Left cardiac atrium (tissue), 4 donors: ENCODE data around the gene C10orf90. TPM values are rescaled to one million over a fixed set of nuclear protein-coding genes. Genes with fewer than 3 reads are reported as not detected.

ENCODE experiments used
- ATAC-seq, 2 donors: fragments of 200-7000 bp; cut with Tn5 transposase; one replicate each; pipeline ENCODE4 v1.9.1; 2020; ENCODE audit warnings: mild to moderate bottlenecking in 2 of 2, moderate library complexity in 2 of 2
- DNase-seq: peaks from one replicate; pipeline ENCODE4 v3.0.0-alpha.2; 2020
- intact Hi-C, 2 donors: fragments of 100-400 bp; cut with DNase I; formaldehyde crosslinking; loops; one replicate each; pipeline versions ENCODE4 v1.14.1 to v1.15.1; 2022 to 2023
- total RNA-seq, 2 donors: library from RNA; stranded (reverse); fragmentation: NEBNext Ultra II Directional; extraction: Animal tissue kit (Norgen Biotek cat#: 25700); gene quantifications; one replicate each; pipeline ENCODE4 v1.2.1, GENCODE V29; 2021
- donor health status: DM: no; HTN: yes; CAD: no.
- donor health status: DM: no; HTN: yes; CAD: no; lungs with severe emphysema.
- donor health status: DM: yes; HTN: yes; CAD: no.
- donor health status: Dilated cardiomyopathy.

The C10orf90 gene
- total RNA-seq, 2 donors from 2014 or later, result 0.15 to 0.31 TPM

GRCh38 chr10:126496771-126497545 is 173.5 kb downstream of the C10orf90 start:
- DNase-seq, result no peak
- intact Hi-C loops, result no loop called here
- ATAC-seq, result no peak

- no peak for ATAC-seq
- DNase-seq, result no peak
- intact Hi-C loops, result no loop called here
Measured at GRCh38 chr10:126491476-126491875, 179.0 kb downstream of the C10orf90 start.

- ATAC-seq, result no peak
- intact Hi-C loops, result no loop called here
- no peak for DNase-seq
Measured at GRCh38 chr10:126481181-126481580, 189.3 kb downstream of the C10orf90 start.

- no peak for DNase-seq
- intact Hi-C loops, result no loop called here
- ATAC-seq, result no peak
Measured at GRCh38 chr10:126480648-126481047, 189.8 kb downstream of the C10orf90 start.

GRCh38 chr10:126479280-126479895 is 191.1 kb downstream of the C10orf90 start:
- ATAC-seq (no peak), DNase-seq (no peak)
- intact Hi-C loops, result no loop called here

GRCh38 chr10:126478546-126478945 is 191.9 kb downstream of the C10orf90 start:
- intact Hi-C loops, result no loop called here
- ATAC-seq, result no peak

GRCh38 chr10:126476246-126476645 is 194.2 kb downstream of the C10orf90 start:
- ATAC-seq (no peak), DNase-seq (no peak)
- intact Hi-C loops, result no loop called here

More at GRCh38 chr10:126478546-126478945, 191.9 kb downstream of the C10orf90 start:
- DNase-seq, result no peak

GRCh38 chr10:126475074-126475691 is 195.3 kb downstream of the C10orf90 start:
- ATAC-seq, result no peak
- intact Hi-C loops, result no loop called here
- DNase-seq, result no peak

- intact Hi-C loops, result no loop called here
- ATAC-seq, result no peak
- no peak for DNase-seq
Measured at GRCh38 chr10:126474031-126474430, 196.5 kb downstream of the C10orf90 start.

GRCh38 chr10:126470991-126471390 is 199.5 kb downstream of the C10orf90 start:
- intact Hi-C loops, result no loop called here
- ATAC-seq, result no peak
- DNase-seq, result no peak

GRCh38 chr10:126469692-126470091 is 200.8 kb downstream of the C10orf90 start:
- intact Hi-C loops, result no loop called here
- ATAC-seq, result no peak
- DNase-seq, result no peak

GRCh38 chr10:126468876-126469643 is 201.4 kb downstream of the C10orf90 start:
- DNase-seq (no peak), ATAC-seq (no peak)
- intact Hi-C loops, result no loop called here

- ATAC-seq (no peak), DNase-seq (no peak)
- intact Hi-C loops, result no loop called here
Measured at GRCh38 chr10:126468467-126468866, 202.0 kb downstream of the C10orf90 start.

- ATAC-seq (no peak), DNase-seq (no peak)
- intact Hi-C loops, result no loop called here
Measured at GRCh38 chr10:126465771-126466170, 204.7 kb downstream of the C10orf90 start.

- intact Hi-C loops, result no loop called here
- DNase-seq, result no peak
- ATAC-seq, result no peak
Measured at GRCh38 chr10:126463286-126463685, 207.2 kb downstream of the C10orf90 start.

GRCh38 chr10:126461289-126461940 is 209.1 kb downstream of the C10orf90 start:
- ATAC-seq, result no peak
- intact Hi-C loops, result no loop called here
- DNase-seq, result no peak

GRCh38 chr10:126459878-126460481 is 210.5 kb downstream of the C10orf90 start:
- intact Hi-C loops, result no loop called here
- ATAC-seq, result no peak
- DNase-seq, result no peak

- DNase-seq, result no peak
- intact Hi-C loops, result no loop called here
- no peak for ATAC-seq
Measured at GRCh38 chr10:126459032-126459831, 211.3 kb downstream of the C10orf90 start.
